Measurements from ENCODE around the gene POLR2B. TPM values are rescaled to one million over a fixed set of nuclear protein-coding genes. Genes with fewer than 3 reads are reported as not detected.

Gene POLR2B
- total RNA-seq, 1 experiment from 2014 or later, result 117 TPM

DNA sequence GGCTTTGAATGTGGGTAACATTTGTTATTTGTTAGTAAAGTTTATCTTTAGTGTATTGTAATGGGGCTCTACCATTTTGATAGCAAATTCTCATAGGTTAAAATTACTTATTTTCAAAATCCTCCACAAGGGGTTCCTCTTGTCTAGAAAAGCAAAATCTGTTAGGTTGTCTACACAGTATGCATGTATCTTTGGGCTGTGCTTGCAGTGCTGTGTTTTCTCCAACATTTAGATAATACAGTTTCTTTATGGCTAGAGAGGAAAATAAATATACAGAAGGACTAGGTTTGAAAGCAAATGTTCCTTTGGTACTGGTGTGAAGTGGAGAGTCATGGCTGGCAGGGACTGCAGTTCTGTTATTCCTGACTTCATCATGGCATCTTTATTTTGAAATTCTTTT, 40.3 kb downstream of the POLR2B start:
- Mint-ChIP-seq H3K9me3 (no peaks in the 10 kb centered on the region), H3K4me1 (no peaks in the 10 kb centered on the region), H3K36me3 (peaks cover 74% of the 10 kb centered on the region), H3K27ac (no peak overlapping the region), H3K27me3 (ENCODE audit: low read depth) (no peaks in the 10 kb centered on the region), H3K4me3 (no peak overlapping the region)
- ChIA-PET CTCF (no interaction called here), POLR2A (no interaction called here)
- DNase-seq (ENCODE audit: low spot score), result no peak
- ATAC-seq, result no peak
- no peak for TF ChIP-seq EMX1 (CRISPR knock-in tag; IDR thresholded peaks at IDR 0.05)
- TF ChIP-seq, protein P1, sequence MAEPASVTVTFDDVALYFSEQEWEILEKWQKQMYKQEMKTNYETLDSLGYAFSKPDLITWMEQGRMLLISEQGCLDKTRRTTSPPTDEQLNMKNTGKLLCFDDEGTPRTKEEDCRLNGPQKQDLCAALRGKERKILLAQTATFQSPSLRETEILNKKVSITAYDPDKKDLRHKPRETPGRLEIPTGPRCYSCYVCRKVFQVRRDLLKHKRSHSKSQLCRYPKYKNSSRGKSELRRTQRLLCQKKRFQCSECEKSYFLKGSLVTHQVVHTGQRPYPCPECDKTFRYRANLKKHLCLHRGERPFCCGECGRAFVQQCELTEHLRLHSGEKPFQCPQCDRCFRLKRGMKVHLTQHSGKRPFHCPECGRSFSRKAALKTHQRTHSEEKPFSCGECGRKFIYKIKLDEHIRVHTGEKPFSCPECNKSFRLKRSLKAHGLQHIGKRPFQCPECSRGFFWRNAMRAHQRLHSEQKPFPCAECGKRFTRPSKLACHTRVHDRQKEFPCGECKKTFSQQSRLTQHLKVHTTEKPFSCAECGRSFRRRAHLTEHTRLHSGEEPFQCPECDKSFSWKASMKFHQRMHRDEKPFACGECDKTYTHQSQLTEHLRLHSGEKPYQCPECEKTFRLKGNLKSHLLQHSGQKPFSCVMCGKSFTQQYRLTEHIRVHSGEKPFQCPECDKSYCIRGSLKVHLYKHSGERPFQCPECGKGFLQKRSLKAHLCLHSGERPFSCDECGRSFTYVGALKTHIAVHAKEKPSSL (CRISPR knock-in tag; conservative IDR thresholded peaks at IDR 0.05), result no peak
- TF ChIP-seq ATF2 (CRISPR knock-in tag; IDR thresholded peaks at IDR 0.05; ENCODE audit: borderline replicate concordance, low read depth), result no peak
- no peak for TF ChIP-seq NR1H2 (CRISPR knock-in tag; IDR thresholded peaks at IDR 0.05)
- TF ChIP-seq CREM (CRISPR knock-in tag; IDR thresholded peaks at IDR 0.05), result no peak
- no peak for TF ChIP-seq ZNF317 (CRISPR knock-in tag; IDR thresholded peaks at IDR 0.05; ENCODE audit: borderline replicate concordance, low read depth)
- no peak for TF ChIP-seq NR3C1 (CRISPR knock-in tag; conservative IDR thresholded peaks at IDR 0.05; ENCODE audit: low read depth)
- TF ChIP-seq, protein P2, sequence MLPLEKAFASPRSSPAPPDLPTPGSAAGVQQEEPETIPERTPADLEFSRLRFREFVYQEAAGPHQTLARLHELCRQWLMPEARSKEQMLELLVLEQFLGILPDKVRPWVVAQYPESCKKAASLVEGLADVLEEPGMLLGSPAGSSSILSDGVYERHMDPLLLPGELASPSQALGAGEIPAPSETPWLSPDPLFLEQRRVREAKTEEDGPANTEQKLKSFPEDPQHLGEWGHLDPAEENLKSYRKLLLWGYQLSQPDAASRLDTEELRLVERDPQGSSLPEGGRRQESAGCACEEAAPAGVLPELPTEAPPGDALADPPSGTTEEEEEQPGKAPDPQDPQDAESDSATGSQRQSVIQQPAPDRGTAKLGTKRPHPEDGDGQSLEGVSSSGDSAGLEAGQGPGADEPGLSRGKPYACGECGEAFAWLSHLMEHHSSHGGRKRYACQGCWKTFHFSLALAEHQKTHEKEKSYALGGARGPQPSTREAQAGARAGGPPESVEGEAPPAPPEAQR (CRISPR knock-in tag; IDR thresholded peaks at IDR 0.05), result no peak
- TF ChIP-seq ZNF121 (CRISPR knock-in tag; IDR thresholded peaks at IDR 0.05), result no peak
- no peak for TF ChIP-seq FOXK1 (CRISPR knock-in tag; IDR thresholded peaks at IDR 0.05)

GRCh38 chr4:57020467-57021101, 41.9 kb downstream of the POLR2B start:
- ATAC-seq, result no peak
- H3K27ac Mint-ChIP-seq, result no peak overlapping the region
- H3K27me3 Mint-ChIP-seq (ENCODE audit: low read depth), result no peaks in the 10 kb centered on the region
- TF ChIP-seq ZNF263 (CRISPR knock-in tag; IDR thresholded peaks at IDR 0.05; ENCODE audit: low read depth) (no peak), AFF4 (CRISPR knock-in tag; IDR thresholded peaks at IDR 0.05; ENCODE audit: borderline replicate concordance) (no peak), EMX1 (CRISPR knock-in tag; IDR thresholded peaks at IDR 0.05) (no peak), FOXP1 (CRISPR knock-in tag; IDR thresholded peaks at IDR 0.05; ENCODE audit: borderline replicate concordance) (no peak), TEAD1 (CRISPR knock-in tag; IDR thresholded peaks at IDR 0.05) (no peak), TCF7 (CRISPR knock-in tag; IDR thresholded peaks at IDR 0.05; ENCODE audit: low read depth) (no peak), NFE2L1 (CRISPR knock-in tag; IDR thresholded peaks at IDR 0.05) (no peak)
- ChIA-PET POLR2A (no interaction called here), CTCF (no interaction called here)
- no peak overlapping the region for H3K4me3 Mint-ChIP-seq
- no peak for DNase-seq (ENCODE audit: low spot score)
- peaks cover 79% of the 10 kb centered on the region for H3K36me3 Mint-ChIP-seq
- no peaks in the 10 kb centered on the region for H3K4me1 Mint-ChIP-seq
- no peaks in the 10 kb centered on the region for H3K9me3 Mint-ChIP-seq
